Mesothelial cell of epicardium (in vitro differentiated cells): ENCODE results near the gene MROH7. TPM values are rescaled to one million over a fixed set of nuclear protein-coding genes. Genes with fewer than 3 reads are reported as not detected.
"Not testable (repeated sequence)": the region's sequence is repeated elsewhere in the genome, so short reads cannot be mapped to it uniquely, and the experiment has no call there.

Source experiments
- DNase-seq, 2 experiments: peaks; one replicate each; pipeline ENCODE4 v3.0.0; 2021; ENCODE audit warnings: low spot score in 2 of 2; ENCODE audit not compliant: unreplicated experiment in 2 of 2
- H3K27ac Mint-ChIP-seq: 2 replicates; pipeline ENCODE4 v1.8.0; 2021; ENCODE audit warnings: mixed read lengths
- H3K27me3 Mint-ChIP-seq: 2 replicates; pipeline ENCODE4 v1.8.0; 2021; ENCODE audit warnings: low read depth, mixed read lengths
- H3K36me3 Mint-ChIP-seq: 2 replicates; pipeline ENCODE4 v1.8.0; 2021; ENCODE audit warnings: mixed read lengths
- H3K4me1 Mint-ChIP-seq: 2 replicates; pipeline ENCODE4 v1.8.0; 2021; ENCODE audit warnings: mixed read lengths
- H3K4me3 Mint-ChIP-seq: 2 replicates; pipeline ENCODE4 v1.8.0; 2021; ENCODE audit warnings: mild to moderate bottlenecking, moderate library complexity, mixed read lengths
- H3K9me3 Mint-ChIP-seq: 2 replicates; pipeline ENCODE4 v1.8.0; 2021; ENCODE audit warnings: mixed read lengths
- total RNA-seq: library from RNA; stranded (reverse); gene quantifications from 3 replicates; pipeline ENCODE4 v1.2.1, GENCODE V29; 2021
- TF ChIP-seq, protein P1 (sequence below): fragments of 200-600 bp; sonication (generic); IDR thresholded peaks from one replicate; pipeline ENCODE4 v1.5.0; 2021; ENCODE audit warnings: antibody characterized with exemption; ENCODE audit not compliant: unreplicated experiment

MROH7 gene
- total RNA-seq, 1 donor from 2014 or later = 4.3 TPM

DNA sequence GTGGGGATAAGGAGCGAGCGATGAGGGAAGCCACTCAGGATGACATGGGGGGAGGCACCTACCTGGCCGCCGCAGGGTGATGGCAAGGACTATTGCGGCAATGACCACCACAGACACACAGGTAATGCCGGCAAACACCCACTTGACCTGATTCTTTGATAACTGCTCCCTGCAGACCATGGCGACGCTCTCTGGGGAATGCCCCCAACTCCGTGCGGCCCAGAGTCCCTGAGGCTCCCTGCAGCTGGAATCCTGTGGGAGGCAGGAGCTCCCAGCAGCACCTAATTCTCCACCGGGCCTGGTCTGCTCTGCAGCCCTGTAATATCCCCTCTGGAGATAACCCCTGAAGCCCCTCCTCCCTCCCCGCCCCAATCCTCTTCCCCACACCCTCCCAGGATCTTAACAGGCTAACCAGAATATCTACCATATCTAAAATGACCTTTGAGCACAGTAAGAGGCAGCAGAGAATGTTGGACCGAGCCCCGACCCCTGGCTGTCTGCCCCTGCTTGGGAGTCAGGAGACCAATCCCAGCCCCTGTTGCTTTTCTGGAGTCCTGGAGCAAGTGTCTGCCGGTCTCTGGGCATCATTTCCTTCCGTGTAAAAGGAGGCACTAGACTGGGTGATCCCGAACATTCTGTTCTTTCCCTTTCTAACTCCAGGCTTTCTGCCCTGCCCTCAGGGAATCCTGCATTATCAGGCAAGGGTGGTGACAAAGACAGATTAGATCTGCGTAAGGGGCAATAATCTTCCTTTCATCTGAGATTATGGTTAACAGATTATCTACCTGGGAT lies 18.2 kb upstream of the MROH7 start, which contains the start of gene FAM151A:
Gene FAM151A, minus strand, starts transcription at position 310 of the 792 bp plus-strand sequence. Its CDS starts 130 bp downstream, at position 180.
- no peak within 1 kb of the TSS for H3K4me3 Mint-ChIP-seq
- H3K9me3 Mint-ChIP-seq = no peaks in the 10 kb centered on the region
- TF ChIP-seq, protein P1, sequence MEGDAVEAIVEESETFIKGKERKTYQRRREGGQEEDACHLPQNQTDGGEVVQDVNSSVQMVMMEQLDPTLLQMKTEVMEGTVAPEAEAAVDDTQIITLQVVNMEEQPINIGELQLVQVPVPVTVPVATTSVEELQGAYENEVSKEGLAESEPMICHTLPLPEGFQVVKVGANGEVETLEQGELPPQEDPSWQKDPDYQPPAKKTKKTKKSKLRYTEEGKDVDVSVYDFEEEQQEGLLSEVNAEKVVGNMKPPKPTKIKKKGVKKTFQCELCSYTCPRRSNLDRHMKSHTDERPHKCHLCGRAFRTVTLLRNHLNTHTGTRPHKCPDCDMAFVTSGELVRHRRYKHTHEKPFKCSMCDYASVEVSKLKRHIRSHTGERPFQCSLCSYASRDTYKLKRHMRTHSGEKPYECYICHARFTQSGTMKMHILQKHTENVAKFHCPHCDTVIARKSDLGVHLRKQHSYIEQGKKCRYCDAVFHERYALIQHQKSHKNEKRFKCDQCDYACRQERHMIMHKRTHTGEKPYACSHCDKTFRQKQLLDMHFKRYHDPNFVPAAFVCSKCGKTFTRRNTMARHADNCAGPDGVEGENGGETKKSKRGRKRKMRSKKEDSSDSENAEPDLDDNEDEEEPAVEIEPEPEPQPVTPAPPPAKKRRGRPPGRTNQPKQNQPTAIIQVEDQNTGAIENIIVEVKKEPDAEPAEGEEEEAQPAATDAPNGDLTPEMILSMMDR = no peak
- DNase-seq = no peak
- H3K36me3 Mint-ChIP-seq = no peaks in the 10 kb centered on the region
- peaks cover 1% of the 10 kb centered on the region for H3K27me3 Mint-ChIP-seq
- peaks cover 10% of the 10 kb centered on the region for H3K4me1 Mint-ChIP-seq
- H3K27ac Mint-ChIP-seq = no peak within 1 kb of the TSS

DNA sequence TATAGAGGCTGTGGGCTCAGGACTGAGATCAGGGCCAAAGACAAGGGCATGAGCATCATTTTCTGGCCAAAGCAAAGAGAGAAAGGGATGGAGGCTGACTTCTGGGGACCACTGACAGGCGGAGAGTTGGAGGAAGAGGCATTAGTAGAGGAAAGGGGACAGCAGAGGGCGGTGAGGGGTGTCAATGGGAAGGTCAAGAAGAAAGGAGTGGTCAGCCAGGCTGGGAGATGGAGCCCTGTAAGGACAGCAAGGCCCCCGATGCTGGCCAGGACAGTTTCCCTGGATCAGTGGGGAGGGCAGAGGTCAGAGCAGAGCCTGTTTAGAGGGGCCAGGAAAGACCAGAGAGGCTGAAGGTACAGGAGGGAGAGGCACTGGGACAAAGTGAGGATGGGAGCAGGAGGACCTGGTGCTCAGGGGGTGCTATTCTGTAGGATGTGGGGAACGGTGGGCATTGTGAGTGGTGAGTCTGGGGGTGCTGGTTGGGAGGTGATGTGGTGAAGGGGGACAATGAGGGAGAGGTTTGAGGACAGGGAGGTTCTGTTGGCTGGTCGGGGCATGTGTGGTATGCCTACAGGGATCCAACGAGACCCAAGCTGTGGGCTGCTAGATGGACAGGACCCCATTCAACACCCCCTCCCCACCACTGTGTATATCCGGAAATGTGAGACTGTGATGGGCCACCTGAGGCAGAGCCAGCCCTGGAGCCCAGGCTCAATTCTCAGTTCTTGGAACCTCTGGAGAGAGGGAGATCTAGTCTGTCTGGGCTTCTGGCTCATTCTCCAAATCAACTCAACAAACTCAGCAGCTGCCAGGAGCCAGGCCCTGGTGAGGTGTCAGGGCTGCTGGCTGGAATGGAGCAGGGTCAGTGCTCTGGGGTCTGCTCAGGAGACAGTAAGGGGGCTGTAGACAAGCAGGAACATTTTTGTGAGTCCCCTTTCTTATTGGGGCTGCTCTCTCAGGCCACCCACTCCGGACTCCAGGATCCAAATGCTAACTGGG lies 16.8 kb upstream of the MROH7 start:
- no peak for DNase-seq
- peaks cover 10% of the 10 kb centered on the region for H3K4me1 Mint-ChIP-seq
- no peak overlapping the region for H3K27ac Mint-ChIP-seq
- H3K36me3 Mint-ChIP-seq = no peaks in the 10 kb centered on the region
- no peaks in the 10 kb centered on the region for H3K9me3 Mint-ChIP-seq
- peaks cover 1% of the 10 kb centered on the region for H3K27me3 Mint-ChIP-seq
- no peak overlapping the region for H3K4me3 Mint-ChIP-seq
- TF ChIP-seq, protein P1 = no peak

GRCh38 chr1:54627196-54627595 lies 14.4 kb upstream of the MROH7 start:
- DNase-seq = no peak
- Mint-ChIP-seq H3K4me1 (peaks cover 5% of the 10 kb centered on the region), H3K36me3 (no peaks in the 10 kb centered on the region)

DNA sequence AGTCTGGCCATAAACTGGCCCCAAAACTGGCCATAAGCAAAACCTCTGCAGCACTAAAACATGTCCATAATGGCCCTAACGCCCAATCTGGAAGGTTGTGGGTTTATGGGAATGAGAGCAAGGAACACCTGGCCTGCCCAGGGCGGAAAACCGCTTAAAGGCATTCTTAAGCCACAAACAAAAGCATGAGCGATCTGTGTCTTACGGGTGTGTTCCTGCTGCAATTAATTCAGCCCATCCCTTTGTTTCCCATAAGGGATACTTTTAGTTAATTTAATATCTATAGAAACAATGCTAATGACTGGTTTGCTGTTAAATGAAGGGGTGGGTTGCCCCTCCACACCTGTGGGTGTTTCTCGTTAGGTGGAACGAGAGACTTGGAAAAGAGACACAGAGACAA lies 5.8 kb upstream of the MROH7 start:
- DNase-seq, H3K27ac Mint-ChIP-seq, H3K27me3 Mint-ChIP-seq, H3K4me3 Mint-ChIP-seq, H3K36me3 Mint-ChIP-seq, H3K4me1 Mint-ChIP-seq, H3K9me3 Mint-ChIP-seq: not testable (repeated sequence)

More at GRCh38 chr1:54627196-54627595, 14.4 kb upstream of the MROH7 start:
- Mint-ChIP-seq H3K4me3 (no peak overlapping the region), H3K9me3 (peaks cover 4% of the 10 kb centered on the region), H3K27ac (no peak overlapping the region), H3K27me3 (peaks cover 5% of the 10 kb centered on the region)
- TF ChIP-seq, protein P1 = no peak

DNA sequence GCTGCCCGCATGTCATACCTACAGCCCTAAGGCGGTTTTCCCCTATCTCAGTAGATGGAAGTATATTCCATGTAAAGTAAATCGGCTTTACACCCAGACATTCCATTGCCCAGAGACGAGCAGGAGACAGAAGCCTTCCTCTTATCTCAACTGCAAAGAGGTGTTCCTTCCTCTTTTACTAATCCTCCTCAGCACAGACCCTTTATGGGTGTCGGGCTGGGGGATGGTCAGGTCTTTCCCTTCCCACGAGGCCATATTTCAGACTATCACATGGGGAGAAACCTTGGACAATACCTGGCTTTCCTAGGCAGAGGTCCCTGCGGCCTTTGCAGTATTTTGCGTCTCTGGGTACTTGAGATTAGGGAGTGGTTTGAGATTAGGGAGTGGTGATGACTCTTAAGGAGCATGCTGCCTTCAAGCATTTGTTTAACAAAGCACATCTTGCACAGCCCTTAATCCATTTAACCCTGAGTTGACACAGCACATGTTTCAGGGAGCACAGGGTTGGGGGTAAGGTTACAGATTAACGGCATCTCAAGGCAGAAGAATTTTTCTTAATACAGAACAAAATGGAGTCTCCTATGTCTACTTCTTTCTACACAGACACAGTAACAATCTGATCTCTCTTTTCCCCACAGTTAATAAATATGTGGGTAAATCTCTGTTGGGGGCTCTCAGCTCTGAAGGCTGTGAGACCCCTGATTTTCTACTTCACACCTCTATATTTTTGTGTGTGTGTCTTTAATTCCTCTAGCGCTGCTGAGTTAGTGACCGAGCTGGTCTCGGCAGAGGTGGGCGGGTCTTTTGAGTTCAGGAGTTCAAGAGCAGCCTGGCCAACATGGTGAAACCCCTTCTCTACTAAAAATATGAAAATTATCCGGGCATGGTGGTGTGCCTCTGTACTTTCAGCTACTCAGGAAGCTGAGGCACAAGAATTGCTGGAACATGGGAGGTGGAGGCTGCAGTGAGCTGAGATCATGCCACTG lies 4.8 kb upstream of the MROH7 start:
- DNase-seq, H3K27me3 Mint-ChIP-seq, H3K27ac Mint-ChIP-seq, H3K4me1 Mint-ChIP-seq, H3K9me3 Mint-ChIP-seq, H3K36me3 Mint-ChIP-seq, H3K4me3 Mint-ChIP-seq: not testable (repeated sequence)

GRCh38 chr1:54640361-54640760 lies 1.2 kb upstream of the MROH7 start:
- H3K4me3 Mint-ChIP-seq = no peak overlapping the region
- DNase-seq = no peak
- TF ChIP-seq, protein P1 = no peak
- peaks cover 4% of the 10 kb centered on the region for H3K4me1 Mint-ChIP-seq
- no peak overlapping the region for H3K27ac Mint-ChIP-seq
- peaks cover 6% of the 10 kb centered on the region for H3K36me3 Mint-ChIP-seq
- H3K27me3 Mint-ChIP-seq = no peaks in the 10 kb centered on the region
- peaks cover 7% of the 10 kb centered on the region for H3K9me3 Mint-ChIP-seq
